Adipose tissue (tissue), 3 donors: Measurements from ENCODE around the gene ADGRL1. TPM values are rescaled to one million over a fixed set of nuclear protein-coding genes. Genes with fewer than 3 reads are reported as not detected.

Experiments
- H3K27ac ChIP-seq: one replicate; pipeline ENCODE4 v1.5.1; 2013; ENCODE audit warnings: low read depth, low read length
- WGBS, 3 donors: extraction: QIAGEN DNeasy Blood & Tissue Kit; methylation state at CpG; one replicate each; pipeline ENCODE4 v1.1.7; 2013; 5-methylcytosine and 5-hydroxymethylcytosine counted together
- polyA plus RNA-seq, 3 donors: library from polyadenylated mRNA; stranded (reverse); fragments of 200-250 nt; gene quantifications; one replicate each; pipeline ENCODE4 v1.2.3, GENCODE V29; 2013
- donor health status: healthy with polysubstance abuse.
- donor health status: Bipolar disorder and iron deficiency.
- donor health status: healthy.

Gene ADGRL1
- polyA plus RNA-seq, 3 donors, result 5.7 to 12.3 (median 11.3) TPM

DNA sequence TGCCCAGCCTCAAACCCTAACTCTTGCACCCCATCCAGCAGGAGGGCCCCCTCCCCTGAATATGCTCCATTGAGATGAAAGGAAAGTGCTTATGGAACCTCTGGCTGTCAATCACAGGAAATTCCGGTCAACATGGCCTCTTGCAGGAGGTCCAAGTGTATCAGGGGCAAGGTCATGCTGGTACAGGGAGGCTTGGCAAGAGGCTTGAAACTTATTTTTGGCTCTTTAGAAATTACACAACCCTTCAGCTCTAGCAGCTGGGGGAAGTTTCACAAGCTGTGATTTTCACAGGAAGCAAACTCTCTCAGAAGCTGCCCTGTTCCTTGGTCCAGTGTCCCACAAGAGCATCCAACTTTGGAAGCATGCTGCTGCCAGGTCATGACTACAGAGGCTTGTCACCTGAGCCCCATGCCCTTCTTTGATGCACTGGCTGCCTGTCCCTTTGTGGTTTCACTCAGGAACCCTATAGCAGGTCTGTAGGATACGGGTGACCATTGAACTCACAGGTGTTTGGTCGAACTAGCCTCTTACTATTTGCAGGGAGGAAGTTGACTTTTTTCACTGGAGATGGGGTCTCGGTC, 78.0 kb downstream of the ADGRL1 start:
- H3K27ac ChIP-seq, result no peak overlapping the region
- 47 to 68% (median 48%) methylated on average over 4 of the region's 4 CpGs for whole genome bisulfite sequencing, 3 donors

DNA sequence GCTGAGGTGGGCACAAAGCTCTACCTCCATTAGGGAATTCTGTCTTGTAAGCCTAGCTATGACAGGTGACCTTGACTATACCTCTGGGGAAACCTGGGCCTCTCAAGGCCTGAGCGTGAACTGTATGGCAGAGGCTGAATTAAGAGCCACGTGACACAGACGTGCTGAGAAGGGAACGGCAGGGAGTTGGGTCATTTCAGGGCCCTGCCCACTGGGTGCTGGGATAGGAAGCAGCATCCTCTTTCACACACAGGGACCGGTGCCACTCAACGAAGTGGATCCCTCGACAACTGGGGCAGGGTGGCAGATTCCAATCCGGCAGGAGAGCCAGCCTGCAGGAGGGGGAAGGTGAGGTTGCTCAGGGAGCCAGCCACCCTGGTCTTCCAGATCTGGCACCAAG, 78.8 kb downstream of the ADGRL1 start:
- 43 to 65% (median 50%) methylated on average over 8 of the region's 8 CpGs for WGBS, 3 donors
- H3K27ac ChIP-seq, result no peak overlapping the region

DNA sequence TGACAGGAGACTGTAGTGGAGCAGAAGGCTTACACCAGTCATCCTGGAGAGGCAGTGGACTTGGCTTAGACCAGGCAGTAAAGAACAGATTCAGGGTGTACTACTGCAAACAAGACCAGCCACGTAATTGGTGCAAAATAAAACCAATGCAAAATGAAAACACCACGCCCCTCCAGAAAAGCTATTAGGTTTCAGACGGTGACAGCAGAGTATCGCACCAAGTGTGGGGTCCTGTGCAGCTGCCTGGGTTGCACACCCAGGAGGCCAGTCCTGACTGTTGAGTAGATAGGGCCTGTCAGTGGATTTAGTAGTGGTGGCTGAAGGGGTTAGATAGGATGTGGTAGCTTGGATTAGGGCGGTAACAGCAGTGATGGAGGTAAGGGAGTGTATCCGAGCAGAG, 83.0 kb downstream of the ADGRL1 start:
- no peak overlapping the region for H3K27ac ChIP-seq
- 92 to 96% (median 94%) methylated on average over 6 of the region's 6 CpGs for WGBS, 3 donors

DNA sequence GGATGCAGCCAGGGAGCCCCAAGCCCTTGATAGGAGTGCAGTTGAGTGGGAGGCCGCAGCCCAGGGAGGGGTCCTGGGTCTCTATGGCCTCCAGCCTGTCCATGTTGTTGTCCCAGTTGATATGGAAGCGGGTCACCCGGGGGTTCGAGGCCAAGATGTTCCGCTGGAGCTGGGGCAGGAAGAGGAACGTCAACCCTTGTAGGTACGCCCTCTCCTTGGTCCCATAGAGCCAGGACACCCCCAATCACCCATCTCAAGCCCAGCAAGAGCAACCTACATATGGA, 85.5 kb downstream of the ADGRL1 start:
- WGBS, 3 donors, result 94 to 95% (median 94%) methylated on average over 7 of the region's 7 CpGs
- no peak overlapping the region for H3K27ac ChIP-seq

DNA sequence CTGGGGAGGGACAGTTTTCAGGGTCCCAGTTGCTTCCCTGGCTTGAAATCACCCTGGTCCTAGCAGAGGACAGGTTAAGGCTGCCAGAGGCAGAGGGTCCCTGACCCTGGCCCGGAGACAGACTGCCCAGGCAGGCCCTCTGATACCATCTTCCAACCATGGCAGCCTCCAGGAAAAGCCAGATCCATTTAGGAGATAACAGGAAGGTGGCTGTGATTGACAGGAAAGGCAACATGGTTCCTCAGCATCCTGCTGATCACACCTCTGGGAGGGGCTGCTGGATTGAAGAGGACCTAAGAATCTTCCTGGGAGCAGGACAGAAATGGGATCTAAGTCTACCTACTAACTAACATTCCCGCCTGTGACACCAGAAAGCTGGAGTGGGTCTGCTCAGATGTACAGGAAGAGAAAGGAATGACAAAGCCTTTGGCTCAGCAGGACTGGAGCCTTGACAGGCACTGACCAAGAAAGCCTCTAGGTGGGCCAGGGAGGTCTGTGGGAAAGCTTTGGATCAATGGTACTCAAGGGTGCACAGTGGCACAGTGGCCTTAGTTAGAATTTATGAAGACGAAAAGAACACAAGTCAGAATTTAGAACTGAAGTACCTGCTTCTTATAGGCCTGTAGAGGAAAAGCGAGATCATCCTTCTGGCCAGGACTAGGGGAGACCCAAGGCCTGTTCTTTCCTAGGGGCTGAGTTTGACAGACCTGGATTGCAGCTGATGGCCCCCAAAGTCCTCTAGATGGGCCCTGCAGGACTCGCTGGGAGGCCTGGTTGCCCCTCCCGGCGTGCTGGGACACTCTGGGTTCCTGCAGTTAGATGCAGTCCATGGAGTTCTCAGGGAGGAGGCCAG, 86.1 kb downstream of the ADGRL1 start:
- no peak overlapping the region for H3K27ac ChIP-seq
- 86 to 93% (median 91%) methylated on average over 7 of the region's 7 CpGs for WGBS, 3 donors

DNA sequence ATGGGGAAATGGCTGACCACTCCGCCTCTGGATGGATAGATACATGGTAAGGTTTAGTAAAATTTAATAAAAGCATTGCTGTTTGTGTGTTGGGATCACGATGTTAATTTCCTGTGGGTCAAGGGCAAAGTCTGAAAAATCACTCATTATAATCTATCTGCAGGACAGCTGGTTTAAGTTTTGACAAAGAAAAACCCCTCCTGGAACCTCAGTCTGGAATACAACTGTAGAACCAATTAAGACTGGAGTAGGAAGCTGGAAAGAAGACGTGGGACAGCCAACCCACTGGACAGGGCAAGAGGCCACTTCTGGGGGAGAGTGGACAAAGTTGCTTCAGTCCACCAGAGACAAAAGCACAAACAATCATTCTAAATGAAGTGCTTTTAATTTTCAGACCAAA, 86.8 kb downstream of the ADGRL1 start:
- WGBS, 3 donors, result 21 to 31% (median 31%) methylated on average over 3 of the region's 3 CpGs
- no peak overlapping the region for H3K27ac ChIP-seq

DNA sequence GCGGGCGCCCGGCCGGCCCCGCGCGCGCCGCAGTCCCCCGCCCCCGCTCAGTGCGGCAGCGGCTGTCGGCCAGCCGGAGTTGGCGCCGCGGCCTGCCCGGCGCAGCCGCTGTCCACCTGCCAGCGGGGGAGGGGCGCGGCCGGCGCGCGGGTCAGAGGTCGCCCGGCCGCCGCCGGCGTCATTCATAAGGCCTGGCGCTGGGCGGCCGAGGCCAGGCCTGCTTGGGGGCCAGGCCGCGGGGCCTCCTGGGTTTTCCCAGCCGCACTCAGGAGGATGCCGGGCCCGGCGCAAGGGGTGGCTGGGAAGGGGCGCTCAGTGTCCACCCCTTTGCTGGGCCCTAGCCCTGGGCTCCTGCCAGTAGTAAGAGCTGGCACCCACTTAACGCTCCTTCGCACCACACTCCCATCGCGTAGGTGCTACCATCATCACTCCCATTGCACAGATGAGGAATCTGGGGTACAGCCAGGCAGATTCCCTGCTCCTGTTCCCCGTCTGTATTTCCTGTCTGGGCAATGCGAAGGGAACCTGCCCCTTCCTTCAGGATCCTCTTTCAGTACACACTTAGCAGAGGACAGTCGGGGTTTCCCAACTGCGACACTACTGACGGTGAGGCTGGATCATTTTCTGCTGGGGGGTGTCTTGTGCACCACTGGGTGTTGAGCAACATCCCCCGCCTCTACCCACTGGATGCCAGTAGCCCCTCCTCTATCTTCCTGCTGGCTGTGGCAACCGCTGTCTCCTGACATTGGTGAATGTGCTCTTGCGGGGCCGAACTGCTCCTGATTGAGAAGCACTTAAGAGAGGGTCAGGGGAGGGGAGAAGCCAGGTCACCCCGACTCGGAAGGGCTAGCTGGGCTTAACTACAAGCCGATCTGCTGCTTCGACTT, 87.6 kb downstream of the ADGRL1 start:
- WGBS, 3 donors, result 1 to 3% (median 2%) methylated on average over 40 to 61 of the region's 61 CpGs
- H3K27ac ChIP-seq, result peak overlapping the region; percentile 96

DNA sequence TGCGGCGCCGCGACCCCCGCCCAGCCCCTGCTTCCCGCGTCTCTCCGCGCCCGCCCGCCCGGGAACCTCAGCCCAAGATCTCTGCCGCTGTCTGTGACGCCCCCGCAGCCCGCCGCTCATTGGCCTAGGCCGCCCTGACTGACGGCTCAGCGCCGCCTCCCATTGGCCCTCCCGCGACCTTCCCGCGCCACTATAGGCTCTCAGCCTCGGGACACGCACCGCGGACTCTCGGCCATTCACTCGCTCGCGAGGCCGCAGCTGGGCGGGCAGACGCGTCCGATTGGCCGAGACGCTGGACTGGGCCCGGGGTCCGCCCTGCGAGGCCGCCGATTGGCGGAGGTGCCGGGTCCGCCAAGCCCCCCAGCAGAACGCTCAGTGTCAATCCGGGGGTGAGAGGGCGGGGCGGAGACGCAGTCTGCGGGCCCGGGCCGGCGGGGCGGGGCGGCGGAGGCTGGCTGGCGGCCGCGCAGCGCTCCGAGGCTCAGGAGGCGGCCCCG, 88.3 kb downstream of the ADGRL1 start, which contains the start of gene PRKACA:
TSS of gene PRKACA (minus strand) at position 95 of the 497 bp plus-strand sequence. CDS start 215 bp downstream, outside the sequence.
- 0 to 1% (median 0%) methylated on average over 35 to 65 of the region's 67 CpGs for WGBS, 3 donors
- peak within 1 kb of the TSS; percentile 96 for H3K27ac ChIP-seq

DNA sequence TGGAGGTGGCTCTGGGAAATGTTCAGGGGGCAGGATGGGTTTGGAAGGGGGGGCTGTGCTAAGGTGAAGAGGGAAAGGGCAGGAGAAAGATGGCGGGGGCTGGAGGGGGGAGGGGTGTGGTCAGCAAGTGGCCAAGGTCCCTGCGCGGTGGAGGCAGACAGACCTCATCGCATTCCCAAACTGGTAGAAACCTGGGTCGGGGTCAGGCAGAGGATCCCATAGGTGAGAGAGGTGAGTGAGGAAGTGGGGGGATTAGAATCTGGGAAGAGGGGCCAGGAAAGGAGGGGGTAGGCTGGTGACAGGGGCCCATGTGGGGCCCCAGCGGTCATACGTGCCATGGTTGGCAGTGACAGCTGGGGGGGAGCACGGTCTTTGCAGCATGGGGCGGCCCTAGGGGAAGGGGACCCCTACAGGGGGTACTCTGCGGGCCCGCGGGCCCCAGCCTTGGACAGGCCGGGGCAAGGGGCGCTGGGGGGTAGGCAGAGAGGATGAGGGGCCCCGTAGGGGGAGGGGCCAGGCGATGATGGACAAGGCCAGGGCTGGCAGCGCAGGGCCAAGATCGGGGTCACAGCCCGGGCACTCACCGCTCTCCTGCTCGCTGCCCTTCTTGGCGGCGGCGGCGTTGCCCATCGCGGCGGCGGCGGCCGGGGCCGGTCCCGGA, 88.9 kb downstream of the ADGRL1 start:
- H3K27ac ChIP-seq, result no peak overlapping the region
- 0 to 2% (median 1%) methylated on average over 21 to 32 of the region's 33 CpGs for WGBS, 3 donors

DNA sequence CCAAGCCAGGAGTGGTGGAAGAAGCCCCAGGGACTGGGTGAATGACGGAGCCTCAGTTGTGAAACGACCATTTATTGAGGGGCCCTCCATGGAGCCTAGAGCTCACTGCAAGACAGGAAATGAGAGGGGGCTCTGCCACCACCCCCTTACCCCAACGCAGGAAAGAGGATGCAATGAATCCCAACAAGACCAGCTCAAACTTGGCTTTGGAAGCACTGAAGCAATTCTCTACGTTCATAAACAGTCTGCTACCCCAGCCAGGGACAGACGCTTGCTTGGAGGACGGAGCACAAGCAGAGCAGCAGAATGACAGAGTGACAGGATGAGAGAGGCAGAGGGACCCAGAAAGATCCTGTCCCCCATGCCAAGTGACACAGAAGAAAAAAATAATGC, 89.4 kb downstream of the ADGRL1 start:
- 10 to 13% (median 13%) methylated on average over 6 of the region's 6 CpGs for WGBS, 3 donors
- no peak overlapping the region for H3K27ac ChIP-seq

DNA sequence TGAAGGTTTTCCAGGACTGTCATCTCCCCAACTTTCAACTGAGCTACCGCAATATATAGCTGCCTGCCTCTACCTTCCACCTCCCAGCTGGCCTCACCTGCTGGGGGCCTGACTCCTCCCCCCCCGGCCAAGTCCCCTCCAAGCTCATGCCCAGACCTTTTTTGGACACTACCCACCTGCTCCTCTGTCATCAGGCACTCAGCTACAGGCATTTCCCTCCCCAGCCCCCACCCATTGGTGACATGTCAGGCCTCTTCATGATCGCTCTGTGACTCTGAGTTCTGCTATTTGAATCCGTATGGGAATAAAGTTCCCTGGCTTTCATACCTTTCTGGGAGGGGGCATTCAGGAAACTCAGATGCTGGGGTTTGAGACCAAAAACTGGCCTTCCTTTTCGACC, 90.2 kb downstream of the ADGRL1 start:
- 65 to 80% (median 72%) methylated on average over 5 of the region's 5 CpGs for WGBS, 3 donors
- H3K27ac ChIP-seq, result no peak overlapping the region

DNA sequence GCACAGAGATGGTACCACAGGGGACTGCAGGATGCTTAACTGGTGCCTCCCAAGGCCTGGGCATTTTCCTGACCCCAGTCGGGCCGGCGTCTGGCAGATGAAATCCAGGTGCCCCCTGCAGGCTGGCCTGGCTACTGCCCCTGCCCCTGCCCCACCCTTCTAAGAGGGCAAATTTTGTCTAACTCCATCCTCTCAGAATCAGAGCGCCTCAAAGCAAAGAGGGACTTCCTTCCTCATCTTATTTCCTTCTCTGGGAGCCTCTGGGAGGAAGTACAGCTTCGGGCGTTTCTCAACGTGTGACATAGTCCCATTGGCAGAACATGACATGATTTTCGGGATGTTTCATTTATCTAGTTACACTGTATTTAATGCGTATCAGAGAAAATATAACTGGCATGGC, 91.1 kb downstream of the ADGRL1 start:
- 21 to 44% (median 27%) methylated on average over 9 of the region's 9 CpGs for WGBS, 3 donors
- no peak overlapping the region for H3K27ac ChIP-seq

DNA sequence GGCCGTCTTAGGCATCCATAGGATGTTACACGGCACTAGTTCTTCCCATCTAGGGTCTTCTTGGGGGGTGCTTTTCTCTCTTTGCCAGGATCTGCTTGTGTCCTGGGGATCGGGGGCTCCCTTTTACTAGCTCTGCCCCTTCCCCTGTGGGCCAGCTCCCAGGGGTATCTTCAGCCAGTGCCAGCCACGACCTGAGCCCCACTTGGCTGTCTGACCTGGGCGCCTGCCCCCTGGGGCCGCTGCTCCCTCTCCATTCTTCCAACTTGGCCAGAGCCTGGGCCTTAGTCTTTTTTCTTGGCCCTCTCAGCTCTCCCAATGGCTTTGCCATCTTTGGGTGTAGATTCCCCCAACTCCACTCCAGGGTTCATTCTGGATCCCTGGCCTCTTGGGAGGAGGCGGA, 91.5 kb downstream of the ADGRL1 start:
- peak overlapping the region; percentile 17 for H3K27ac ChIP-seq
- WGBS, 3 donors, result 77 to 87% (median 83%) methylated on average over 7 of the region's 7 CpGs

DNA sequence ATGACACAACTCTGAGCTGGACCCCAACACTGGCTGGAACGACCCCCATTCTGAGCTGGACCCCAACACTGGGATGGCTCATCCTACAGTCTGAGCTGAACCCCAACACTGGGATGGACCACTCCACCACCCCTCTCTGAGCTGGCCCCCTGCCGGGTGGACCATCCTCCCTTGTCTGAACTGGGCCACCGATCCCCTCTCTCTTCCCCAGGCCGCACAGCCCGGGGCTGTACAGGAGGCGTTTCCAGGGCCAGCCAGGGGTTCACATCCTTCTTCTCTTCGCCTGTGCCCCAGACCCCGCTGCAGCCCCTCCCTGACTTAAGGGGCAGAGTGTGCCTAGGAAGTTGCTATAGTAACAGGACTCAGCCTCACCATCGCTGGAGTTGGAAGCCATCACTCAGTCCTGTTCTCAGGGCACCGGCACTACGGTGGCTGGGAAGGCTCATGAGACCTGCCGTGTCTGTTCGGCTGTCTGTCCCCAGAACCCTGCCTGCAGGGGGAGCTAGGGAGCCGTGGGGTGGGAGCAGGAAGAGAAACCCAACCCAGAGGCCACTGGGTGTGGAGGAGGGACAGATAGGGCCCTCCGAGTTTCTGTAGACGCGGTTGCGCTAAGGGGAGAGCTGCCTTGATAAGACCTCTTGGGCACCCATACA, 92.1 kb downstream of the ADGRL1 start:
- peak overlapping the region; percentile 44 for H3K27ac ChIP-seq
- WGBS, 3 donors, result 81 to 83% (median 82%) methylated on average over 18 of the region's 18 CpGs

DNA sequence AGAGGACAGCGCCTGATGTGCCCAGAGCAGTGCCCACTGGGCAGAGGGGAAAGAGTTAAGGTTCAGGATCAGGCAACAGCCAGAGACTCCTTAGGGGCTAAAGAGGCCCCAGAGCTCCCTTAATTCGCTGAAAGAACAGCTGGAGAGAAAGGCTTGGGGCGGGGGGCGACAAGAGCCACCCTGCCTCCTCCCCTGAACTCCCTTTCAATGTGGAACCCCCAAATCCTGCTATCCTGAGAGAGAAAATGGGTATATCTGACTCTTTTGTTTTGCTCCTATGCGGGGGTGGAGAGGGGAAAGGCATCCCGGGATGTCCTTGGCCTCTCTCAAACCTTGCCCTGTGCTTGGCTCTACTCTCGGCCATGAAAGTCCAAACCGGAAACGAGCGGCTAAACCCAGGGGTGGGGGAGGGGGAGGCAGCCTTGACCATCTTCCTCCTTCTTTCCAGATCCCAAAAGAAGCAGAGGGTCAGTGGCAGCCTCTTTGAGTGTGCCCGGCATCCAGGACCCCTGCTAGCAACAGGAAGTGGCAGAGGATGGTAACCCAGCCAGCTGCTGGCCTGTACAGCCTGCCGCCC, 93.1 kb downstream of the ADGRL1 start:
- WGBS, 3 donors, result 30 to 42% (median 39%) methylated on average over 12 of the region's 12 CpGs

DNA sequence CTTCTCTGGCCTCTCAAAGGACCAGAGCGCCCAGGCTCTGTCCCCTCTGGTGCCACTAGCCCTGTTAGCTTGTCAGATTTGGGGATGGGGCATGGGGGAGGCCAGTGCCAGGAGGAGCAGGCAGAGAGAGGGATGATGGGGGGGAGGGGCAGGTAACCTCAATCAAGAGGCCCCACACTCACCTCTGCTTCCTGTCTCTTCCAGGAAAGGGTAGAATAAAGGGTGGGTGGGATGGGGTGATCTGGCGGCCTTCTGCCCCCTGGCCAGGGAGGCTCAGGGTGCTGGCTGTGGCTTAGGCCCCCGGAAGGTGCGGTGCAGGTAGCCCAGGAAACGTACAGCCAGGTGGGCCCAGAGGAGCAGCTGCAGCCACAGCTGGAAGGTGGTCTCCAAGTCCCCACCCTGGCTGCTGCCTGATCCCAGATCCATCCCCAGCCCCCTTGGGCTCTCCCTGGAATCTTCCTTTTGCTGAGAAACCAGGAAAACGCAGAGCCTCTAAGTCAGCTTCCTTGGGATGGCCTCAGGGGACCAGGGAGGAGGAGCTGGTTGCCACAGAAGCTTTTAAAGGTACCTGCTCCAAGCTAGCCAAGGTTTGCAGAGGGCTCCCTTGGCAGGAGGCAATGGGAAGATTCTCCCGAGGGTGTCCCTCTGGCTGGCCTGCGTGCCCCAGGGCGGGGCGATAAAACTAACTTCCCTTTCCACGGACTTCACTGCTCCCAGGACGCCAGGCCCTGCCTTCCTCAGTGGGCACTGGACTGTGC, 93.7 kb downstream of the ADGRL1 start:
- WGBS, 3 donors, result 42 to 82% (median 54%) methylated on average over 12 of the region's 12 CpGs
- H3K27ac ChIP-seq, result no peak overlapping the region

More for the DNA sequence above, 93.1 kb downstream of the ADGRL1 start:
- peak overlapping the region; percentile 44 for H3K27ac ChIP-seq

DNA sequence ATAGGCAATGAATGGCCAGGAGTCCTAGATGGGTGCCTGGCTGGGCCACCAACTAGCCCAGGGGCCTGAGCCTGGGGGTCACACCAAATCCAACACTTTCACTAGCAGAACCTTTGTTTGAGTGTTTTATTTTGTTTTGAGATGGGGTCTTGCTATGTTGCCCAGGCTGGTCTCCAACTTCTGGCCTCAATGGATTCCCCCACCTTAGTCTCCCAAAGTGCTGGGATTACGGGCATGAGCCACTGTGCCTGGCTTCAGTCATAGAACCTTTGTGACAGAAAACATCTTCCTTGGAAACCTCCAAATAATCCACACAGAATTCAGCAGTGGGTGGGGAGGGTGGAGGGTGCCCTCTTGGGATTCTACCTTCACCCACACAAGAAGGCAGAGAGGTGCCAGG, 94.5 kb downstream of the ADGRL1 start:
- WGBS, 3 donors, result 82 to 90% (median 88%) methylated on average over 1 of the region's 1 CpG
- no peak overlapping the region for H3K27ac ChIP-seq
